Endothelial cell of umbilical vein (primary cell): ENCODE measurements around the gene GJA10.

Experiments used
- EZH2 ChIP-seq: IDR thresholded peaks from 2 replicates; pipeline ENCODE4 v1.6.1; 2012; ENCODE audit warnings: borderline replicate concordance, low read depth, mild to moderate bottlenecking, moderate library complexity, low read length, inconsistent platforms; ENCODE audit not compliant: severe bottlenecking
- TF ChIP-seq, protein P1 (sequence below), 2 donors: IDR thresholded peaks; 1 replicate in 1 of 2; 2 replicates in 1 of 2; pipeline ENCODE4 v1.5.1; 2011; ENCODE audit warnings: low read length in 2 of 2, mild to moderate bottlenecking in 2 of 2, moderate library complexity in 2 of 2, control low read depth in 1 of 2, inconsistent platforms in 1 of 2, low read depth in 1 of 2; ENCODE audit not compliant: insufficient read depth in 1 of 2; ENCODE audit errors: extremely low read depth in 1 of 2
- TF ChIP-seq, protein P2 (sequence below): IDR thresholded peaks from 2 replicates; pipeline ENCODE4 v1.6.1; 2011; ENCODE audit not compliant: insufficient read depth, insufficient read length

DNA sequence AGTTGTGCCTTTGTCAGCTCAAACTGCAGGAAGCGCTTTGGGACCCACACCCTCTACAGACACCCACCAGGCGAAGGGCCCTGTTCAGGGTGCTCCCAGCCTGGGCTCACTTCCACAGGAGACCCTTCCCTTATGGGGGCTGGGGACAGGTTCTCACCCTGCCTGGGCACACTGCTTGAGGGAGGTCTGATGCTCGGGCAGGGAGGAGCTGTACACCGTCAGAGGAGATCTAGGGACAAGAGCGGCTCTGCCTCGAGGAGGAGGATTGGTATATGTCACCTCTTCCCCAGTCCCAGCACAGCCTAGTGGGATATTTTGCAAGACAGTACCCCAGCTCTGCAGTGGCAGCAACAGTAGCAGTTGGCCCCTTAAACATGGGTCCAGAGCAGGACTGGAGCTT, 26.9 kb downstream of the GJA10 start:
- TF ChIP-seq, protein P1, sequence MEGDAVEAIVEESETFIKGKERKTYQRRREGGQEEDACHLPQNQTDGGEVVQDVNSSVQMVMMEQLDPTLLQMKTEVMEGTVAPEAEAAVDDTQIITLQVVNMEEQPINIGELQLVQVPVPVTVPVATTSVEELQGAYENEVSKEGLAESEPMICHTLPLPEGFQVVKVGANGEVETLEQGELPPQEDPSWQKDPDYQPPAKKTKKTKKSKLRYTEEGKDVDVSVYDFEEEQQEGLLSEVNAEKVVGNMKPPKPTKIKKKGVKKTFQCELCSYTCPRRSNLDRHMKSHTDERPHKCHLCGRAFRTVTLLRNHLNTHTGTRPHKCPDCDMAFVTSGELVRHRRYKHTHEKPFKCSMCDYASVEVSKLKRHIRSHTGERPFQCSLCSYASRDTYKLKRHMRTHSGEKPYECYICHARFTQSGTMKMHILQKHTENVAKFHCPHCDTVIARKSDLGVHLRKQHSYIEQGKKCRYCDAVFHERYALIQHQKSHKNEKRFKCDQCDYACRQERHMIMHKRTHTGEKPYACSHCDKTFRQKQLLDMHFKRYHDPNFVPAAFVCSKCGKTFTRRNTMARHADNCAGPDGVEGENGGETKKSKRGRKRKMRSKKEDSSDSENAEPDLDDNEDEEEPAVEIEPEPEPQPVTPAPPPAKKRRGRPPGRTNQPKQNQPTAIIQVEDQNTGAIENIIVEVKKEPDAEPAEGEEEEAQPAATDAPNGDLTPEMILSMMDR (IDR thresholded peaks at IDR 0.05; ENCODE audit: extremely low read depth in 1 of 2, insufficient read depth in 1 of 2, low read depth in 1 of 2, low read length in 2 of 2) = no peak
- TF ChIP-seq, protein P2, sequence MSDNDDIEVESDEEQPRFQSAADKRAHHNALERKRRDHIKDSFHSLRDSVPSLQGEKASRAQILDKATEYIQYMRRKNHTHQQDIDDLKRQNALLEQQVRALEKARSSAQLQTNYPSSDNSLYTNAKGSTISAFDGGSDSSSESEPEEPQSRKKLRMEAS = no peak
- no peak for TF ChIP-seq EZH2
